Lower leg skin (tissue), 3 donors: ENCODE data around the gene SCFD2.

Experiments used
- CTCF ChIP-seq, 3 donors: fragments of 450-650 bp; IDR thresholded peaks; one replicate each; pipeline ENCODE4 v1.5.1; 2016; ENCODE audit warnings: antibody characterized with exemption in 3 of 3, mild to moderate bottlenecking in 3 of 3, moderate library complexity in 2 of 3
- POLR2A ChIP-seq, 2 donors: fragments of 450-650 bp; IDR thresholded peaks; one replicate each; pipeline ENCODE4 v1.6.1; 2016 to 2017; ENCODE audit warnings: antibody characterized with exemption in 2 of 2, mild to moderate bottlenecking in 1 of 2, moderate library complexity in 1 of 2

GRCh38 chr4:52995360-52996030, 370.4 kb downstream of the SCFD2 start:
- TF ChIP-seq CTCF (IDR thresholded peaks at IDR 0.05) (no peak), POLR2A (IDR thresholded peaks at IDR 0.05) (no peak)
